Measurements from ENCODE around the gene HMCN2. TPM values are rescaled to one million over a fixed set of nuclear protein-coding genes. Genes with fewer than 3 reads are reported as not detected.

HMCN2 gene
- total RNA-seq, 1 donor from 2014 or later: not detected

DNA sequence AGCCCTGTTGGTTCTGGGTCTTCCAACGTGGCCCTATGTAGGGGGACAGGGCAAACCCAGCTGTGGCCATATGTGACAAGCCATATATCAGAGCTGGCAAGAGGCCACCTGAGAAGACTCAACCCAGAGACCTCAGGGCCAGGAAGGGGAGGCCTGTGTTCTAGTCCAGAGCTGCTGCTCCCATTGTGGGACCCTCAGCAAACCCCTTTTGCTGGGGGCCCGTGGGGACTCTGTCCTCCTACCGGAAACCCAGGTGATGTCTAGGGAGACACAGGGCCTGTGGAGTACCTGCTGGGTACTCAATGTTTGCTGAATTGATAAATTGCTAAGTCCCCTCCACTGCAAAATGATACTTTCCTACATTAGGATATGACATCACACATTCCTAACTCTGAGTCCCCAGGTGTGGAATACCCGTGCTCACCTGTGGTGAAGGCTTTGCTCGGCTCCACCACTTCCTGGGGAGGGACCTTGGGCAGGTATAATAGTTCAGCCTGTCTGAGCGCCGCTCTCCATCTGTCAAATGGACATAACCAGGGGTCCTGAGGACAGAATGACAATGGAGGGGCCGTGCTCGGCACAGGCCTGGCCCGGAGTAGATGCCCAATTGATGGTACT, 140.8 kb downstream of the HMCN2 start:
- peaks cover 3% of the 10 kb centered on the region for H3K27me3 Mint-ChIP-seq (ENCODE audit: insufficient read depth)
- intact Hi-C loops (cut with micrococcal nuclease): no loop called here
- no peaks in the 10 kb centered on the region for H3K4me1 Mint-ChIP-seq (ENCODE audit: low read depth)
- no peaks in the 10 kb centered on the region for H3K36me3 Mint-ChIP-seq (ENCODE audit: low read depth)
- no peaks in the 10 kb centered on the region for H3K9me3 Mint-ChIP-seq
- H3K27ac Mint-ChIP-seq: no peak overlapping the region
- no peak for DNase-seq (ENCODE audit: low spot score)
- no peak overlapping the region for H3K4me3 Mint-ChIP-seq

DNA sequence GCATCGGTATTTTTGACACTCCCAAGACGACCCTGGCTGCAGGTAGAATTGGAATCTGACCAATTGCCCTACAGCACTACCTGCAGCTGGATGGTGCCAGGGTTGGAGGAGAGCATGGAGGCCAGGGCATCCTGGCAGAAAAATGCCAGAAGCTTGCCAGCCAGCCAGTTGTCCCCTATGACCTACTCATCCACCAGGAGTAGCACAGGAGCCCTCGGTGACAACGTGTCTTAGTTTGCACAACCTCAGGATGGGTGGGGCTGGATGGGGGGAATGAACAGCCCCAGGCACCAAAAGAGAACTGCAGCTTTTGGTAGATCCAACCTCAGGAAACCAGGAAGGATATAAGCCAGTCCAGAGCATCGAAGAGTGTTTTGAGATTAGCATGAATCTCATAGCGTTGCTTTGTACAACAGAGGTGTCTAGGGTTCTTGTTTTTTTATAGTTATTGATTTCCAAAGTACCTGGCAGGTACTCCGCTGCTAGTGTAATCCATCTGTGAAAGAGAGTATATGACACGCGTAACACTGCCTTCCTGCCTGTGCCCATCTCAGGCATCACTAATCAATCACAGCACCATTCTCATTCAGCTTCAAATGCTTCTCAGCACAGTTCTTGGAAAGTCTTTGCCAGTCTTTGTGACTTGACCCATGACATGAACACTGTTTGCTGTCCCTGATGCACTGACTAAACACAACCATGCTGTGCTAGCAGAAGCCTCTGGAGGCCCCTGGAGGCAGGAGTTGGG, 142.5 kb downstream of the HMCN2 start:
- no peaks in the 10 kb centered on the region for H3K4me1 Mint-ChIP-seq (ENCODE audit: low read depth)
- H3K4me3 Mint-ChIP-seq: no peak overlapping the region
- intact Hi-C loops (cut with micrococcal nuclease): no loop called here
- H3K27me3 Mint-ChIP-seq (ENCODE audit: insufficient read depth): peaks cover 6% of the 10 kb centered on the region
- H3K27ac Mint-ChIP-seq: no peak overlapping the region
- no peaks in the 10 kb centered on the region for H3K36me3 Mint-ChIP-seq (ENCODE audit: low read depth)
- DNase-seq (ENCODE audit: low spot score): no peak
- H3K9me3 Mint-ChIP-seq: no peaks in the 10 kb centered on the region

DNA sequence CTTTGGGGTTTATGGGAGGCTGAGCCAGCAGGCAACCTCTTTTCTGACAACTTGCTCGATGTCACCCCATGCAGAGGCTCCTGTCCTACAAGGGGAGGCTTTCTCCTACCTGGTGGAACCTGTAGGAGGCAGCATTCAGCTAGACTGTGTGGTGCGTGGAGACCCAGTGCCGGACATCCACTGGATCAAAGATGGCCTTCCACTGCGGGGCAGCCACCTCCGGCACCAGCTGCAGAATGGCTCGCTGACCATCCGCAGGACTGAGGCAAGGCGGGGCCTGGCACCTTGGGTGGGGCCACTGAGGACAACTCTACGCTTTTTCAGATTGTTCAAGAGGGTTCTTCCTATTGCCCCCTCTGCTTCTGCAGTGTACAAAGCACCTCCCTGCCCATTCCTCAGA, 143.1 kb downstream of the HMCN2 start:
- intact Hi-C loops (cut with micrococcal nuclease): no loop called here
- Mint-ChIP-seq H3K4me3 (no peak overlapping the region), H3K9me3 (no peaks in the 10 kb centered on the region), H3K36me3 (ENCODE audit: low read depth) (no peaks in the 10 kb centered on the region), H3K4me1 (ENCODE audit: low read depth) (no peaks in the 10 kb centered on the region), H3K27ac (no peak overlapping the region), H3K27me3 (ENCODE audit: insufficient read depth) (peaks cover 7% of the 10 kb centered on the region)
- DNase-seq (ENCODE audit: low spot score): no peak

DNA sequence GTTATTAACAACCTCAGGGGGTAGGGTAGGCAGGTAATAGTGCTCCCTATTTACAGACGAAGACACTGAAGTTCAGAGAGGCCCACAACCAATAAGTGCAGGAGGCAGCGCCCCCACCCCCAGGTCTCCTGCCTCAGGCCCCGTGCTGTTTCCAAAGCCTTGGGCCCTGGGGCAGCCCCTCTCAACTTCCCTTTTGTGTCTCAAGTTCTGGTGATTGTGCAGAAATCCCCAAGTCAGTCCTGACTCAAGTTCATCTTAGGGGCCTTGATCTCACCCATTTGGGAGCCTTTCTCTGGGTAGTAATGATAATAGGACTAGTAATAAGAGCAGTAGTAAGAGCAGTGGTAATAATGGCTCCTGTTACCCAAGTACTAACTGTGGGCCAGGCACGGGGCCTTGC, 143.7 kb downstream of the HMCN2 start:
- Mint-ChIP-seq H3K27me3 (ENCODE audit: insufficient read depth) (peaks cover 7% of the 10 kb centered on the region), H3K9me3 (no peaks in the 10 kb centered on the region), H3K36me3 (ENCODE audit: low read depth) (no peaks in the 10 kb centered on the region), H3K4me1 (ENCODE audit: low read depth) (no peaks in the 10 kb centered on the region), H3K4me3 (no peak overlapping the region), H3K27ac (no peak overlapping the region)
- no peak for DNase-seq (ENCODE audit: low spot score)
- intact Hi-C loops (cut with micrococcal nuclease): no loop called here

DNA sequence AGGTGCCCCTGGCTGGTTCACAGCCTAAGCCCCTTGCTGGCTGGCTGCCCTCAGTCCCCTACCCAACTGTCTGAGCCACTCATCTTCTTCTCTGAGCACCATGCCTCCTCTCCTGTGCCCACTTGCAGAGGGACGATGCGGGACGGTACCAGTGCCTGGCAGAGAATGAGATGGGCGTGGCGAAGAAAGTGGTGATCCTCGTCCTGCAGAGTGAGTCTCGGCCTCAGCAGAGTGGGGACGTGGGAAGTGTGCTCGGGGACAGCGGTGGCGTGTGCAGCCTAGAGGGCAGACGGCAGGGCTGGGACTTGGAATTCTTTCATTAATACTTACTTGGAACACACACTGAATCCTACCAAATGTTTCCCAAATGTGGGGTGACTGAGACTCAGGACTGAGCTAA, 144.9 kb downstream of the HMCN2 start:
- Mint-ChIP-seq H3K27me3 (ENCODE audit: insufficient read depth) (peaks cover 7% of the 10 kb centered on the region), H3K4me3 (no peak overlapping the region), H3K4me1 (ENCODE audit: low read depth) (no peaks in the 10 kb centered on the region), H3K9me3 (no peaks in the 10 kb centered on the region), H3K36me3 (ENCODE audit: low read depth) (no peaks in the 10 kb centered on the region), H3K27ac (no peak overlapping the region)
- intact Hi-C loops (cut with micrococcal nuclease): no loop called here
- DNase-seq (ENCODE audit: low spot score): no peak

DNA sequence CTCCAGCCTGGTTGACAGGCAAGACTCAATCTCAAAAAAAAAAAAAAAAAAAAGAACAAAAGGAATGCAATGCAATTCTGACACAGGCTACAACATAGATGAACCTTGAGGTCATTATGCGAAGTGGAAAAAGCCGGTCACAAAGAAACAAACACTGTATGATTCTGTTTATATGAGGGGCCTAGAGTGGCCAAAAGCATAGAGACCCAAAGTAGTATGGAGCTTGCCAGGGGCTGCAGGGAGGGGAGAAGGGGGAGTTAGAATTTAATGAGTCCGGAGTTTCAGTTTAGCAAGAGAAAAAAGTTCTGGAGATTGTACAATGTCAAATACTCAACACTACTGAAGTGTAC, 146.0 kb downstream of the HMCN2 start:
- H3K4me3 Mint-ChIP-seq: no peak overlapping the region
- no peak for DNase-seq (ENCODE audit: low spot score)
- intact Hi-C loops (cut with micrococcal nuclease): no loop called here
- no peak overlapping the region for H3K27ac Mint-ChIP-seq
- peaks cover 7% of the 10 kb centered on the region for H3K27me3 Mint-ChIP-seq (ENCODE audit: insufficient read depth)
- no peaks in the 10 kb centered on the region for H3K36me3 Mint-ChIP-seq (ENCODE audit: low read depth)
- H3K4me1 Mint-ChIP-seq (ENCODE audit: low read depth): no peaks in the 10 kb centered on the region
- no peaks in the 10 kb centered on the region for H3K9me3 Mint-ChIP-seq

DNA sequence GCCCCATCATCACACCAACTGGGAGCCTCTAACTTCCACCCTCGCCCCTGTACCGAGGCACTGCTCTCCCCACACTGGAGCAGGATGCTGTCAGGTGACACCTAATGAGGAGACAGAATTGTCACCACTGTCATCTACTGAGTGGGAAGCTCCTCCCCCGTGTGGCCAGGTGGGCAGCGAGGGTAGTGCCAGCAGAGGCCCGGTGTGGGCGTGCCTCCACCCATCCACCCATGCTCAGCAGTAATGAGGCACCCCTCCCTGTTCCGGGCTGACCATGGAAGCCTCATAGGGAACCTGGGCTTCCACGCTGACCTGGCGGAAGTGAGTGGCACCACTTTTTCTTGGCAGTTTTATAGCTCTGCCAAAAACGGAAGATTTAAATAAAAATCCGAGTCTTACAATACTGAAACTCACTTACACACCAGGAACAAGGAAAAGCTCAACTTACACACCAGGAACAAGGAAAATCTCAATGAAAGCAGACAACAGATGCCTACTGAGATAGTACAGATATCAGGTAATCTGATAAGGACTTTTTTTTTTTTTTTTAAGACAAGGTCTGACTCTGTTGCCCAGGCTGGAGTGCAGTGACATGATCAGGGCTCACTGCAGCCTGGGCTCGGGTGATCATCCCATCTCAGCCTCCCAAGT, 148.6 kb downstream of the HMCN2 start:
- no peak for DNase-seq (ENCODE audit: low spot score)
- H3K27me3 Mint-ChIP-seq (ENCODE audit: insufficient read depth): peaks cover 7% of the 10 kb centered on the region
- no peaks in the 10 kb centered on the region for H3K9me3 Mint-ChIP-seq
- intact Hi-C loops (cut with micrococcal nuclease): no loop called here
- no peaks in the 10 kb centered on the region for H3K36me3 Mint-ChIP-seq (ENCODE audit: low read depth)
- H3K4me3 Mint-ChIP-seq: no peak overlapping the region
- no peak overlapping the region for H3K27ac Mint-ChIP-seq
- H3K4me1 Mint-ChIP-seq (ENCODE audit: low read depth): no peaks in the 10 kb centered on the region

DNA sequence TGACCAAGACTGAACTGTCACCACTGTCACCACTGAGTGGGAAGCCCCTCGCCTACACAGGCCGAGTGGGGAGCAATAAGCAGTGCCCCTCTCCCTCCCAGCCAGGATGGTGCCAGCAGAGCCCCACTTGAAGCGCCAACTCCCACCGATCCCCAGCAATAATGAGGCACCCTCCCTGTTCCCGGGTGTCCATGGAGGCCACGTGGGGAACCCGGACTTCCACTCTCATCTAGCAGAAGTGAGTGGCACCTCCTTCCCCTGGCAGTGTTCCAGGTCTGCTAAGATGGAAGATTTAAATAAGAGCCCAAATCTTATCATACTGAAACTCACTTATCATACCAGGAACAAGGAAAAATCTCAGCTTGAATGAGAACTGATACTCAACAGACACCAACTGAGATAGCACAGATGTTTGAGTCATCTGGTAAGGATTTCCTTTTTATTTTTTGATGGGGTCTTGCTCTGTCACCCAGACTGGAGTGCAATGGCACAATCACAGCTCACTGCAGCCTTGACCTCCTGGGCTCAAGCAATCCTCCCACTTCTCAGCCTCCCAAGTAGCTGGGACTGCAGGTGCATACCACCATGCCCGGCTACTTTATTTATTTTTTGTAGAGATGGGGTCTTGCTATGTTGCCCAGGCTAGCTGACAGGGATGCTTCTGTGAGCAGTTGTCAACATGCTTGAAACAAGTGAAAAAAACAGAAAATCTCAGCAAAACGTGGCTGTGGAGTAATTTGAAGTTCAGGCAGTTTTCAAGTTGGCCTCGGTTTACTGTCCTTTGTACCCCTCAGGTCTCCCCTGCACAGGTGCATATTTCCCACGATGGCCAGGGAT, 149.6 kb downstream of the HMCN2 start:
- Mint-ChIP-seq H3K36me3 (ENCODE audit: low read depth) (no peaks in the 10 kb centered on the region), H3K9me3 (no peaks in the 10 kb centered on the region), H3K27me3 (ENCODE audit: insufficient read depth) (peaks cover 7% of the 10 kb centered on the region), H3K4me1 (ENCODE audit: low read depth) (no peaks in the 10 kb centered on the region), H3K27ac (no peak overlapping the region), H3K4me3 (no peak overlapping the region)
- intact Hi-C loops (cut with micrococcal nuclease): no loop called here
- DNase-seq (ENCODE audit: low spot score): no peak

DNA sequence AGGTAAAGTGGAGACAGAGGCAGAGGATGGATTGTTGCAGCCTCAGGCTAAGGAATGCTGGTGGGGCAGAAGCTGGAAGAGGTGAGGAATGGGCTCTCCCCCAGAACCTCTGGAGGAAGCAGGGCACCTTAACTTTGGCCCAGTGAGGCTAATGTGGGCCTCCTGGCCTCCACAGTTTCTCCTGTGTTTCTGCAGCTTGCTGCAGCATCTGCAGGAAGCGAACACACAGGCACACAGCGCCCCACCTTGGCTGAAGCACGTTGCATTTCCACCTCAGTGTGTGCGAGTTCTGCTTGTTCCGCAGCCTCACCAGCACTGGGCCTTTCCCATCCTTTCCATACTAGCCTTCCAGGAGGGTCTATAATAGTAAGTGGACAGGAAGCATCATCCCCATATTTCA, 152.0 kb downstream of the HMCN2 start:
- no peak for DNase-seq (ENCODE audit: low spot score)
- Mint-ChIP-seq H3K4me3 (no peak overlapping the region), H3K27me3 (ENCODE audit: insufficient read depth) (peaks cover 10% of the 10 kb centered on the region), H3K9me3 (no peaks in the 10 kb centered on the region), H3K4me1 (ENCODE audit: low read depth) (no peaks in the 10 kb centered on the region), H3K27ac (no peak overlapping the region), H3K36me3 (ENCODE audit: low read depth) (no peaks in the 10 kb centered on the region)
- intact Hi-C loops (cut with micrococcal nuclease): no loop called here

DNA sequence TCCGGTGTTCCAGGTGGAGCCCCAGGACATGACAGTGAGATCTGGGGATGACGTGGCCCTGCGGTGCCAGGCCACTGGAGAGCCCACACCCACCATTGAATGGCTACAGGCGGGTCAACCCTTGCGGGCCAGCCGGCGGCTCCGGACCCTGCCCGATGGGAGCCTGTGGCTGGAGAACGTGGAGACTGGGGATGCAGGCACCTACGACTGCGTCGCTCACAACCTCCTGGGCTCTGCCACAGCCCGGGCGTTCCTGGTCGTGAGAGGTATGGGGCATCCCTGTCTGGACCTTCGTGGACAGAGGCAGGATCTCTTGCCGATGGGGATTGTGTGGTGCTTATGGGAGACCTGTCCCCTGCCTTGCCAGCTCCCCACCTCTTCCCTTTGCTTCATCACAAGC, 153.2 kb downstream of the HMCN2 start:
- no peaks in the 10 kb centered on the region for H3K4me1 Mint-ChIP-seq (ENCODE audit: low read depth)
- peaks cover 8% of the 10 kb centered on the region for H3K27me3 Mint-ChIP-seq (ENCODE audit: insufficient read depth)
- no peaks in the 10 kb centered on the region for H3K36me3 Mint-ChIP-seq (ENCODE audit: low read depth)

DNA sequence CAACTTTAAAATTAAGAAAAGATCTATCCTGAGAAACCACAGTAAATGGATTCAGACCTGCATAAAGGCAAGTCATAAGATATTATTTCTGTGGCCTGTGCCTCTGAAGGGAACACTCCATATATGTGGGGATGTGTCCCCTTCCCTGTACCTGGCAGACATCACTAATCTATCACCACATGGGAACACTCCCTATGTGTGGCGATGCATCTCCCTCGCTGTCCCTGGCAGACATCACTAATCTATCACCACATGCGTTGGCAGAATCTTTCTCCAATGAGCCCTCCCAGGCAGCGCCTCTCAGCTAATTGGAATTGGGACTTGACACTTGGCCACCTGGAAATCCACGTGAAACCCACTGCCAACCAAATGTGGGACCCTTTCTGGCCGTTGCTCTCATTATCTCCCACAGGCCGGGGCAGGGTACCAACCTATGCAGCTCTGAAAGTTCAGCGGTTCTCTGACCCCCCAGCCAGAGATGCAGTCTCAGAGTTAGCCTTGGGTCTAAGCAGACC, 154.0 kb downstream of the HMCN2 start:
- peaks cover 8% of the 10 kb centered on the region for H3K27me3 Mint-ChIP-seq (ENCODE audit: insufficient read depth)
- DNase-seq (ENCODE audit: low spot score): no peak
- no peaks in the 10 kb centered on the region for H3K9me3 Mint-ChIP-seq
- intact Hi-C loops (cut with micrococcal nuclease): no loop called here
- H3K4me3 Mint-ChIP-seq: no peak overlapping the region
- no peaks in the 10 kb centered on the region for H3K36me3 Mint-ChIP-seq (ENCODE audit: low read depth)
- no peak overlapping the region for H3K27ac Mint-ChIP-seq
- no peaks in the 10 kb centered on the region for H3K4me1 Mint-ChIP-seq (ENCODE audit: low read depth)

More for the DNA sequence above, 153.2 kb downstream of the HMCN2 start:
- Mint-ChIP-seq H3K27ac (no peak overlapping the region), H3K9me3 (no peaks in the 10 kb centered on the region), H3K4me3 (no peak overlapping the region)
- intact Hi-C loops (cut with micrococcal nuclease): no loop called here
- DNase-seq (ENCODE audit: low spot score): no peak

DNA sequence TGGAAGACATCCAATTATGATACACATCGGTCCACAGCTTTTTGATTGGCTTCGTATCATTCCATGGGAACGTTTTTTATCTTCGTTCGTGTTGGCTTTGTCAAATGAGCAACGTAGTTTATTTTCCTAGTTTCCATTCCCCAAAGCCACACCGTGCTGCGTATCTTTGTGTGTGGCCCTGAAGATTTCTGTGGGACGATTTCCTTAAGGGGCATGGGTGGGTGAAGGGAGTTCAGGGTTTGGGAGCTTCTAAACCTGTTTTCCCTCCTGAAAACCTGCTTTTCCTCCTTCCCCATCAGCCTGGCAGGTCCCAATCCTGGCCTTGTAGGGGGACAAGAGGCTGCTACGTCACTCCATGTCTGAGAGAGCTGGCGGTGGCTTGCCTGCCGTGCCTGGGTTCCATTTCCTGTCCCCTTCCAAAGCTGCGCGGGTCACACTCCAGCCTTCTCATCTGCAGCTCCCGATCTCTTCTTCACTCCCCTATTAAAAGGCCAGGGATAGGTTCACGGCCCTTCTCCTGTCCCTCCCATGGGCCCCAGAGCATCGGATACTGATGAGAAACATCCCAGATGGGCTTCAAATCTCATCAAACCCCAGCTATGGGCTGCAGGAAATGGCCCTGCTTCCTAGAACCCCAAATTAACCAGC, 155.7 kb downstream of the HMCN2 start:
- intact Hi-C loops (cut with micrococcal nuclease): no loop called here
- Mint-ChIP-seq H3K9me3 (no peaks in the 10 kb centered on the region), H3K27ac (no peak overlapping the region), H3K27me3 (ENCODE audit: insufficient read depth) (peaks cover 8% of the 10 kb centered on the region), H3K4me1 (ENCODE audit: low read depth) (no peaks in the 10 kb centered on the region), H3K36me3 (ENCODE audit: low read depth) (no peaks in the 10 kb centered on the region), H3K4me3 (no peak overlapping the region)
- no peak for DNase-seq (ENCODE audit: low spot score)

Measured in activated T-helper 1 cell treated with anti-CD3 and anti-CD28 coated beads, Interleukin-12 subunit alpha, Interleukin-12 subunit beta, Interleukin-2, Interleukin-4 antibody, amounts not matched to agents 30 ng/mL and 10 ng/mL and 1 ng/mL, durations not matched to agents 14 hours and 24 hours and 36 hours (primary cell).